ENCODE measurements around the gene ABCC3. TPM values are rescaled to one million over a fixed set of nuclear protein-coding genes. Genes with fewer than 3 reads are reported as not detected.

Gene ABCC3
- total RNA-seq, 4 donors from 2014 or later = 19.6 to 93.7 (median 34.1) TPM

DNA sequence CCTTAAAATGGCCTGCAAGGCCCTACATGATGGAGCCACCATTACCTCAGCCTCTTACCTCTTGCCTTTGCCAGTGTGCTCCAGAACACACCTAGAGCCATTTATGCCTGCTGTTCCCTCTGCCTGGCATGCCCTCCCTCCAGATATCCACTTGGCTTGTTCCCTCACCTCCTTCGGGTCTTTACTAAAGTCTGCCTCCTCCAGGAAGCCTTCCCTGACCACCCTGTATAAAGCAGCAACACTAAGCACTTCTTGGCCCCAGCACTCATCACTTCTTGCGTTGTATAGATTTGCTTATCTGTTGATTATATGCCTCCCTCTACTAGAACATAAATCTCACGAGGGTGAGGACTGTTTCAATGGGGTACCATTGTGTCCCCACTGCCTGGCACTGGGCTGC lies 47.8 kb downstream of the ABCC3 start:
- no peak for DNase-seq
- no peak overlapping the region for H3K4me3 ChIP-seq
- H3K27me3 ChIP-seq = no peaks in the 10 kb centered on the region
- no peak overlapping the region for H3K27ac ChIP-seq
- intact Hi-C loops (cut with DNase I) = loop anchor here (5.0 kb wide), 2 partner anchors 50 to 135 kb away; partner anchors contain the start of genes ABCC3 and SPATA20
- 79 to 81% methylated on average over 2 to 3 of the region's 3 CpGs for WGBS, 2 donors
- TF ChIP-seq, protein P1, sequence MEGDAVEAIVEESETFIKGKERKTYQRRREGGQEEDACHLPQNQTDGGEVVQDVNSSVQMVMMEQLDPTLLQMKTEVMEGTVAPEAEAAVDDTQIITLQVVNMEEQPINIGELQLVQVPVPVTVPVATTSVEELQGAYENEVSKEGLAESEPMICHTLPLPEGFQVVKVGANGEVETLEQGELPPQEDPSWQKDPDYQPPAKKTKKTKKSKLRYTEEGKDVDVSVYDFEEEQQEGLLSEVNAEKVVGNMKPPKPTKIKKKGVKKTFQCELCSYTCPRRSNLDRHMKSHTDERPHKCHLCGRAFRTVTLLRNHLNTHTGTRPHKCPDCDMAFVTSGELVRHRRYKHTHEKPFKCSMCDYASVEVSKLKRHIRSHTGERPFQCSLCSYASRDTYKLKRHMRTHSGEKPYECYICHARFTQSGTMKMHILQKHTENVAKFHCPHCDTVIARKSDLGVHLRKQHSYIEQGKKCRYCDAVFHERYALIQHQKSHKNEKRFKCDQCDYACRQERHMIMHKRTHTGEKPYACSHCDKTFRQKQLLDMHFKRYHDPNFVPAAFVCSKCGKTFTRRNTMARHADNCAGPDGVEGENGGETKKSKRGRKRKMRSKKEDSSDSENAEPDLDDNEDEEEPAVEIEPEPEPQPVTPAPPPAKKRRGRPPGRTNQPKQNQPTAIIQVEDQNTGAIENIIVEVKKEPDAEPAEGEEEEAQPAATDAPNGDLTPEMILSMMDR (IDR thresholded peaks at IDR 0.05) = no peak
- no peak for TF ChIP-seq POLR2A (IDR thresholded peaks at IDR 0.05)
- H3K36me3 ChIP-seq = no peaks in the 10 kb centered on the region
- H3K9me3 ChIP-seq = no peaks in the 10 kb centered on the region
- H3K4me1 ChIP-seq = peaks cover 7 to 35% (median 18%) of the 10 kb centered on the region in 3 donors

DNA sequence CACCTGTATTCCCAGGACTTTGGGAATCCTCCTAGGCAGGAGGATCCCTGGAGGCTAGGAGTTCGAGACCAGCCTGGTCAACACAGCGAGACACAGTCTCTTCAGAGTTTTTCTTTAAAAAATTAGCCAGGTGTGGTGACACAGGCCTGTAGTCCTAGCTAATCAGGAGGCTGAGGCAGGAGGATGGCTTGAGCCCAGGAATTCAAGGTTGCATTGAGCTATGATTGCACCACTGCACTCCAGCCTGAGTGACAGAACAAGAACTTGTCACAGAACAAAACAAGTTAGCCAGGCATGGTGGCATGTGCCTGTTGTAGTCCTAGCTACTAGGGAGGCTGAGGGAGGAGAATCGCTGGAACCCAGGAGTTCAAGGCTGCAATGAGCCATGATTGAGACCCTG lies 48.3 kb downstream of the ABCC3 start:
- Histone ChIP-seq H3K27ac (no peak overlapping the region), H3K36me3 (no peaks in the 10 kb centered on the region), H3K4me1 (peaks cover 7 to 38% (median 18%) of the 10 kb centered on the region in 3 donors), H3K4me3 (no peak overlapping the region), H3K27me3 (no peaks in the 10 kb centered on the region), H3K9me3 (no peaks in the 10 kb centered on the region)
- TF ChIP-seq, protein P1 (IDR thresholded peaks at IDR 0.05) = no peak
- no peak for TF ChIP-seq POLR2A (IDR thresholded peaks at IDR 0.05)
- WGBS, 2 donors = 83 to 93% methylated on average over 2 to 3 of the region's 3 CpGs
- intact Hi-C loops (cut with DNase I) = loop anchor here (5.0 kb wide), 2 partner anchors 51 to 136 kb away; partner anchors contain the start of genes ABCC3 and SPATA20
- DNase-seq = no peak

DNA sequence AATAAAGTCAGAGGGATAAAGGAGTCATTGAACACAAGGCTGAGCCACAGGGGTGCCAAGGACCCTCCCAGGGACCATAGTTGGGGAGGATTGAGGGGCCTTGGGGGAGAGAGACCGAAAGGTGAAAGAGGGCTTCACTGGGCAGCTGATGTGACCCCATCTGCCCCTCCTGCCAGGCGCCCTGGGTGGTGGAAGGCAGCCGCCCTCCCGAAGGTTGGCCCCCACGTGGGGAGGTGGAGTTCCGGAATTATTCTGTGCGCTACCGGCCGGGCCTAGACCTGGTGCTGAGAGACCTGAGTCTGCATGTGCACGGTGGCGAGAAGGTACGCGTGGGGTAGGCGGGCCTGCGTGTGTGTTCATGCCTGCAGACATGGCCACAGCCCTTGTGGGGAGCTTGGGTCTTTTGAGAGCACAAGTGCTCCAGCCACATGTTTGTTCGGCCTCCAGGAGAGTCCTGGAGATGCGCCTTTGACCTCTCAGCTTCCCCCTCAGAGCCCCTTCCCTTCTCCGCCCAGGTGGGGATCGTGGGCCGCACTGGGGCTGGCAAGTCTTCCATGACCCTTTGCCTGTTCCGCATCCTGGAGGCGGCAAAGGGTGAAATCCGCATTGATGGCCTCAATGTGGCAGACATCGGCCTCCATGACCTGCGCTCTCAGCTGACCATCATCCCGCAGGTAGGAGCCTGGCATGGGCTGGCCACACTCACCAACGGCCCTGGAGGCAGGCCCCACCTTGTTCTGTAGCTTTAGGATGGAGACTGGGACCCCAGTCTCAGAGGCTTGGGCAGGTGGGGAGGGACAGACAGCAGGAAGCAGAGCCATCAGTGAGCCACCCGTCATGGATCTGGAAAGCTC lies 49.0 kb downstream of the ABCC3 start:
- H3K36me3 ChIP-seq = no peaks in the 10 kb centered on the region
- WGBS, 2 donors = 90 to 94% methylated on average over 9 to 16 of the region's 28 CpGs
- H3K4me1 ChIP-seq = peaks cover 7 to 38% (median 18%) of the 10 kb centered on the region in 3 donors
- DNase-seq = no peak
- no peak overlapping the region for H3K4me3 ChIP-seq
- H3K9me3 ChIP-seq = no peaks in the 10 kb centered on the region
- TF ChIP-seq POLR2A (IDR thresholded peaks at IDR 0.05) = no peak
- TF ChIP-seq, protein P1 (IDR thresholded peaks at IDR 0.05) = no peak
- intact Hi-C loops (cut with DNase I) = loop anchor here (5.0 kb wide), 2 partner anchors 51 to 136 kb away; partner anchors contain the start of genes ABCC3 and SPATA20
- no peak overlapping the region for H3K27ac ChIP-seq
- no peaks in the 10 kb centered on the region for H3K27me3 ChIP-seq

DNA sequence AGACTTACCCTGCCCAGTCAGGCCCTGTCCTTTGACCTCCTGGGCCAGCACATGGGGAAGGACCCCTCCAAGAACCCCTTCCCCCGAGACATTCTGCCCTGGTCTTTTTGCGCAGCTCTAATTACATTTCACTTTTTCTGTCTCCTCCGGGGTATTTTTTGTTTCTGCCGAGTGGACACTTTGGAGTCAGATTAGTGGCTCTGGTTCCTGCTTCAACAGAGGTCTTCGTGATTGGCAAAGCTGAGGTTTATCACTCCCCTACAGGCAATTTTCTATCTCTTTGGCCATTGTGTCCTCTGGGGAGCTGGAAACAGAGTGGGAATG lies 49.6 kb downstream of the ABCC3 start:
- no peak overlapping the region for H3K4me3 ChIP-seq
- H3K4me1 ChIP-seq = peaks cover 11 to 41% (median 18%) of the 10 kb centered on the region in 3 donors
- no peaks in the 10 kb centered on the region for H3K36me3 ChIP-seq
- TF ChIP-seq, protein P1 (IDR thresholded peaks at IDR 0.05) = no peak
- no peak for TF ChIP-seq POLR2A (IDR thresholded peaks at IDR 0.05)
- intact Hi-C loops (cut with DNase I) = loop anchor here (5.0 kb wide), 2 partner anchors 52 to 137 kb away; partner anchors contain the start of genes ABCC3 and SPATA20
- no peaks in the 10 kb centered on the region for H3K9me3 ChIP-seq
- DNase-seq = no peak
- WGBS, 2 donors = 88 to 90% methylated on average over 5 of the region's 5 CpGs
- no peaks in the 10 kb centered on the region for H3K27me3 ChIP-seq
- no peak overlapping the region for H3K27ac ChIP-seq
